CD4-positive, alpha-beta T cell treated with Interferon alpha-2 for 1 hour (primary cell): ENCODE data around the gene MET.
"Not testable (repeated sequence)": the region's sequence is repeated elsewhere in the genome, so short reads cannot be mapped to it uniquely, and the experiment has no call there.

Experiments used
- DNase-seq, 2 donors: peaks; one replicate each; pipeline ENCODE4 v3.0.0-alpha.2; 2020 to 2022

MET gene

GRCh38 chr7:116812860-116813259 is 140.9 kb downstream of the MET start:
- no peak for DNase-seq

GRCh38 chr7:116813371-116813770 is 141.4 kb downstream of the MET start:
- not testable (repeated sequence) for DNase-seq

DNA sequence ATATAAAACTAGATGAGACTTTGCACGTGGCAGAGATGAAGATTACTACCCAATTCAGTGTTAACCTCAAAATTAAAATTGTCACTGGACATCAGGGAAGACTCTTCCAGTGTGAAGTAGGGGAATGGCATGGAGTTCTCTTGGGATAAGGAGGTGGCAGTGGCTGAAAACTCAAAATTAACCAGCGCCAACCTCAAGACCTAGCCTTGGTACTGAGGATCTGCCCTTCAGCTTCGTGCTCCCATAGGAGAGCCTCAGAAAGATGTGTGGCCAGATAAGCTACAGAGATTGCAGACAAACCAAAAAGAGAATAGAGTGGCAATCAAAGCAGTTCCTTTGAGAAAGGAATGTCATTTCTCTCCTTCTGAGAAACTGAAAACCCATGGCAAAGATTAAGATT is 143.0 kb downstream of the MET start:
- DNase-seq, result no peak

GRCh38 chr7:116820149-116820548 is 148.2 kb downstream of the MET start:
- no peak for DNase-seq

DNA sequence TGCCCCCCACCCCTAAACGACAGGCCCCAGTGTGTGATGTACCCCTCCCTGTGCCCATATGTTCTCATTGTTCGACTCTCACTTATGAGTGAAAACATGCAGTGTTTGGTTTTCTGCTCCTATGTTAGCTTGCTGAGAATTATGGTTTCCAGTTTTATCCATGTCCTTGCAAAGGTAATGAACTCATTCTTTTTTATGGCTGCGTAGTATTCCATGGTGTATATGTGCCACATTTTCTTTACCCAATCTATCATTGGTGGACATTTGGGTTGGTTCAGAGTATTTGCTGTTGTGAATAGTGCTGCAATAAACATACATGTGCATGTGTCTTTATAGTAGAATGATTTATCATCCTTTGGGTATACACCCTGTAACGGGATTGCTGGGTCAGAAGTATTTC is 149.7 kb downstream of the MET start:
- DNase-seq, result not testable (repeated sequence)

DNA sequence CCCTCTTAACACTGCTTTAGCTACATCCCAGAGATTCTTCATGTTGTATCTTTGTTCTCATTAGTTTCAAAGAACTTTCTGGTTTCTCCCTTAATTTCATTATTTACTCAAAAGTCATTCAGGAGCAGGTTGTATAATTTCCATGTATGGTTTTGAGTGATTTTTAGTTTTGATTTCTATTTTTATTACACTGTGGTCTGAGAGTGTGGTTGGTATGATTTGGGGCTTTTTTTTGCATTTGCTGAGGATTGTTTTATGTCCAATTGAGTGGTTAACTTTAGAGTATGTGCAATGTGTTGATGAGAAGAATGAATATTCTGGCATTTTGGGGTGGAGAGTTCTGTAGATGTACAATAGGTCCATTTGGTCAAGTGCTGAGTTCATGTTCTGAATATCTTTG is 152.5 kb downstream of the MET start:
- no peak for DNase-seq

GRCh38 chr7:116828281-116828680 is 156.3 kb downstream of the MET start:
- no peak for DNase-seq

DNA sequence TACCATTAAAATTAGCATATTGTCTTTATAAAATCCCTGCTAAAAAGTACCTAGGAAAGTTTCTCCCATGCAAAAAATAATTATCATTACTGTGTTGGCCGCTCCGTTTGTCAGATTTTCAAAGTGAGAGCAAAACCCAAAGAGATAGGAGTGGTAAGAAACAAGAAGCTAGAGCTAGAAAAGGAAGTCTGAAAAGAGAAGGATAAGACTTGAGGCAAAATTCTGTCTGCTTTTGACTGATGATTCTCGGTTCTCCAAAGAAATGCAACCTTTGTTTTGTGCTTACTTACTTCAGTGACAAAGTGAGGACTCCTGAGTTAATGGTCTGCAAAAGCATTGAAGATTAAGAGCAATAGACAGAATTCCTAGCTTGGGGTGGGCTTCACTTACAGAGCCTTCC is 157.0 kb downstream of the MET start:
- DNase-seq, result no peak

- no peak for DNase-seq
Measured at GRCh38 chr7:116829493-116829892, 157.5 kb downstream of the MET start.

DNA sequence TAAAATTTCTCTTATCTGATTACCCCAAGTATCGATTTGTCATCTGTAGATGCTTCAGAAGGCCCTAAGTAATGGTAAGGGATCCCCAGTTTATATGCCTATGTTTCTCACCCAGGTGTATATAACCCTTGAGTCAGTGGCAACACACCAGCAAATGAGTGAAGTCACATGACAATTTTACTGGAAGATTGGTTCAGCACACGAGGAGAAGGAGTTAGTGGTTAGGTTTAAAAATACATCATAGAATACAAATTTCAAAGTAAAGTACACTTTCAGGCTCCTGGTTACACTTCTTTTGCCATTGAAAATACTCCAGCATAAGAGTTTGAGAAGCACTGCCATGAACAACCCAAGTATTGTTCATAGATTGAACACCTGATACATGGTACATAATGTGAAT is 160.7 kb downstream of the MET start:
- DNase-seq, result no peak

DNA sequence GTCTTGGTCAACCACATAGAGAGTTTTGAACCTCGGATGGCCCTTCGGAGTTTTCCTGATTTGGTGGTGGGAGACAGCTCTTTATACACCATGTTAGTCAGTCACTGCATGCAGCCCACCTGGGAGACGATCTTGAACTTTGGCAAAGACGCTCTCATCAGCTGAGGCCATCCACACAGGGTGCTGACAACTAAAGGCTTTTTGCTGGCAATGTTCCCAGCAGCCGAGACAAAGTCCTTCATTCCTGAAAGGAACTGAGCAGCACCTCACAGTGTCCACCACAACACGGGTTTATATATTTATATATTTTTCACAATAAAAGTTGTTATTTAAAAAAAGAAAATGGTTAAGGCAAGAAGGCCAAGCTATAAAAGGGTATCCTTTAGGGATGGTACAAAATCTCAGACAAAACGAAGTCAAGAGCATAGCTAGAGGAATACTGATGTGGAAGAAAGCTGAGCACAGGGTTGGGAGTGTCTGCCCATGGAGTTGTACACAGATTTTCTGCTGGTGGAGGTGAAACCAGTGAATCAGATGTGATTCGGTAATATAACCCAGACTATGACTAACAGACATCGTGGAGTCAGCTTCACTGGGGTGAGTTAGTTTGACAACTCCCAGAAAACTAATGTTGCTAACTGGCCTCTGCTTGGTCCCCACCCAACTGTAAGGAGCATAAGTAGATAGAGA is 163.0 kb downstream of the MET start:
- DNase-seq, result no peak

DNA sequence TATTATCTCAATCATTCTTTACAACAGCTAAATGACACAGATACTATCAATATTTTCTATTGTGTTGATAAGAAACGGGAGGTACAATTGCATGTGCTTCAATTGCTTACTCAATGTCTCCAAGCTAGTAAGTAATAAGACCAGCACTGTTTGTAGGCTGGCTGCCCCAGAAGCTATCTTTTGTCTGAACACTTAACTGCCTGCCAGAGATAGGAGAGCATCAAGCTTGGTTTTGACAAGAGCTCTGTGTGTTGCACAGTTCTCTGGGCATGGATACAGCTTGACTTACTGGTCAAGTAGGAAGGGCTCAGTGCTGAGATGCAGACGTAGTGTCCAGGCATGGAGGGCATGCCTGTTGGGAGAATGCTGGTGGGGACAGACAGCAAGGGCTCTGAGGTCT is 164.1 kb downstream of the MET start:
- DNase-seq, result no peak

DNA sequence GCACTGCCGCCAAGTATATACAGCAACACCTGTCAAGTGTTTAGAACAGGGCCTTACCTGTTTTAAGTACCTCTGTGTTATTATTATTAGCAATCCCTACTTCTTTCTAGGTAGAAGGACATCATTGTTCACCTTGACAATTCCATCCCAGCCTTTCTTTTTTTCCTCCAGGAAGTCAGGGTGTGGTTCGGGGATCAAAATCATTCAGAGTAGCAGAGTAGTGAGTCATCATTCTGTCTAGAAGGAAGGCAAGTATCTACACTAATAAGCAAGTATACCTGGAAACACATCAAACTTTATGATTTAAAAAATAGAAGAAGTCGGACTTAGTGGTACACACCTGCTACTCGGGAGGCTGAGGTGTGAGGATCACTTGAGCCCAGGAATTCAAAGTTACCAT is 164.9 kb downstream of the MET start:
- DNase-seq, result no peak

GRCh38 chr7:116837586-116837985 is 165.6 kb downstream of the MET start:
- no peak for DNase-seq

- no peak for DNase-seq
Measured at GRCh38 chr7:116840256-116840655, 168.3 kb downstream of the MET start.

DNA sequence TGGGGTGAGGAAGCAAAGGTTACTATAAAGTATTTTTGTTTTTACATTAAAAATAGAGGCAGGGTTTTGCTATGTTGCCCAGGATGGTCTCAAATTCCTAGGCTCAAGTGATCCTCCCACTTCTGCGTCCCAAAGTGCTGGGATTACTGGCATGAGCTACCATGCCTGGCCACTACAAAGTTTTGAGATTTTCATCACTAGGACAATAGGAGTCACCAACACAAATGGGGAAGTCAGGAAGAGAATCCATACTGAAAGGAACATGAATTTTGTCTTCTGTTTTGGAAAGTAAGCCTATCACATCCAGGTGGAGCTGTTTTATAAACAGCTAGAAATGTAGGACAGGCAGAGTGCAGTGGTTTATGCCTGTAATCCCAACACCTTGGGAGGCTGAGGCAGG is 170.4 kb downstream of the MET start:
- DNase-seq, result no peak

GRCh38 chr7:116843378-116843777 is 171.4 kb downstream of the MET start:
- DNase-seq, result peak; percentile 40 to 72
